ENCODE data around the gene ZNF396. TPM values are rescaled to one million over a fixed set of nuclear protein-coding genes. Genes with fewer than 3 reads are reported as not detected.

ZNF396 gene
- total RNA-seq, 1 donor from 2014 or later, result 3.1 TPM

DNA sequence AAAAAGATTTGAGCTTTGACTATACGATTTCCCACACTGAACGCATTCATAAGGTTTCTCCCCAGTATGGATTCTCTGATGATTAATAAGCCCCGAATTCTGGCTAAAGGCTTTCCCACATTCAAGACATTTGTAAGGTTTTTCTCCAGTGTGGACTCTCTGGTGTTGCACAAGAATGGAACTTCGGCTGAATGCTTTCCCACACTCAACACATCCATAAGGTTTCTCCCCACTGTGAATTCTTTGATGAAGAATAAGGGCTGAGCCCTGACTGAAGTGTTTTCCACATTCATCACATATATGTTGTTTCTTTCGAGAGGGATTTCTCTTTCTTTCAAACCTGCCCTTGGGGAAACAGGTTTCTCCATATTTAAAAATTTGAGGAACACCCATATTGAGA lies 39.9 kb downstream of the ZNF396 start:
- no peaks in the 10 kb centered on the region for H3K9me3 ChIP-seq
- no peaks in the 10 kb centered on the region for H3K27me3 ChIP-seq
- DNase-seq (no peak), ATAC-seq (no peak)
- no peak overlapping the region for H3K27ac ChIP-seq
- no peaks in the 10 kb centered on the region for H3K4me1 ChIP-seq
- intact Hi-C loops (cut with DNase I), result no loop called here
- H3K4me3 ChIP-seq, result no peak overlapping the region
- peaks cover 84% of the 10 kb centered on the region for H3K36me3 ChIP-seq
- TF ChIP-seq, protein P1, sequence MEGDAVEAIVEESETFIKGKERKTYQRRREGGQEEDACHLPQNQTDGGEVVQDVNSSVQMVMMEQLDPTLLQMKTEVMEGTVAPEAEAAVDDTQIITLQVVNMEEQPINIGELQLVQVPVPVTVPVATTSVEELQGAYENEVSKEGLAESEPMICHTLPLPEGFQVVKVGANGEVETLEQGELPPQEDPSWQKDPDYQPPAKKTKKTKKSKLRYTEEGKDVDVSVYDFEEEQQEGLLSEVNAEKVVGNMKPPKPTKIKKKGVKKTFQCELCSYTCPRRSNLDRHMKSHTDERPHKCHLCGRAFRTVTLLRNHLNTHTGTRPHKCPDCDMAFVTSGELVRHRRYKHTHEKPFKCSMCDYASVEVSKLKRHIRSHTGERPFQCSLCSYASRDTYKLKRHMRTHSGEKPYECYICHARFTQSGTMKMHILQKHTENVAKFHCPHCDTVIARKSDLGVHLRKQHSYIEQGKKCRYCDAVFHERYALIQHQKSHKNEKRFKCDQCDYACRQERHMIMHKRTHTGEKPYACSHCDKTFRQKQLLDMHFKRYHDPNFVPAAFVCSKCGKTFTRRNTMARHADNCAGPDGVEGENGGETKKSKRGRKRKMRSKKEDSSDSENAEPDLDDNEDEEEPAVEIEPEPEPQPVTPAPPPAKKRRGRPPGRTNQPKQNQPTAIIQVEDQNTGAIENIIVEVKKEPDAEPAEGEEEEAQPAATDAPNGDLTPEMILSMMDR (IDR thresholded peaks at IDR 0.05), result no peak

DNA sequence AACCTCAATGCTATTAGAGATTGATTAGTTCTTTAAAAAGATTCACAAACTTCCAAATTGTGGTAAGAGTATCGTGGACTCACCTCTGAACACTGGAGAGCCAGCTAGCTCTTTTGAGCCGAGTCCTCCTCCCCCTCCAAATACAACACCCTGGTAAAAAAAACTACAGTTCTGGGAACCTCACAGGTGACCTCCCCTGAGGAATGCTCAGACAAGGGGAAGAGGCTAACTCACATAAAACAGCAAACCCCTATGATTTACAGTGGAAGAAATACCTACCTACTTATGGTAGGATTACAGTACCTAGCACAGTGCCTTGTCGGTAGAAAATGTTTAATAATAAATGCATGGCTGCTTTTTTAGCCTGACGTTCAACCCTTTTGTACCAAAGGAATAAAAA lies 41.3 kb downstream of the ZNF396 start:
- no peaks in the 10 kb centered on the region for H3K27me3 ChIP-seq
- intact Hi-C loops (cut with DNase I), result no loop called here
- DNase-seq (no peak), ATAC-seq (no peak)
- H3K4me3 ChIP-seq, result no peak overlapping the region
- H3K9me3 ChIP-seq, result no peaks in the 10 kb centered on the region
- TF ChIP-seq, protein P1 (IDR thresholded peaks at IDR 0.05), result no peak
- H3K36me3 ChIP-seq, result peaks cover 93% of the 10 kb centered on the region
- no peaks in the 10 kb centered on the region for H3K4me1 ChIP-seq
- no peak overlapping the region for H3K27ac ChIP-seq

DNA sequence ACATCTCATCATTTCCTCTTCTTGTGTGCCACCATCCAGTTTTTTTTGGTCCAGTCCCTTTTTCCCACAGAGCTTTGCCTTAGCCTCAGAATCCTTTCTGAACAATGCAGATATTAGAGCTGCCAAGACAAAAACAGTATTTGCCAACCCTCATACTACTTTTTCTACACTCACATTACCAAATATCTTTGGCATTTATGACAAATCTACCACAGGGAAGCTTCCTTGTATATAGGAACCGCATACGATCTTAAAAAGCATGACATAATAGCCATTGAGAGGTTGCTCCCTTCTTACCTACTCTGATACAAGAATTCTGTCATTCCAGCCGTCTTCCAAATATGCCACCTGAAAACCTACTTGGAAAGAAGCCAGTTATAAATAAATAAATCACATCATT lies 42.3 kb downstream of the ZNF396 start:
- DNase-seq (no peak), ATAC-seq (no peak)
- intact Hi-C loops (cut with DNase I), result no loop called here
- Histone ChIP-seq H3K4me1 (no peaks in the 10 kb centered on the region), H3K36me3 (peaks cover 84% of the 10 kb centered on the region), H3K4me3 (no peak overlapping the region), H3K27me3 (no peaks in the 10 kb centered on the region), H3K27ac (no peak overlapping the region), H3K9me3 (no peaks in the 10 kb centered on the region)
- TF ChIP-seq, protein P1 (IDR thresholded peaks at IDR 0.05), result no peak

DNA sequence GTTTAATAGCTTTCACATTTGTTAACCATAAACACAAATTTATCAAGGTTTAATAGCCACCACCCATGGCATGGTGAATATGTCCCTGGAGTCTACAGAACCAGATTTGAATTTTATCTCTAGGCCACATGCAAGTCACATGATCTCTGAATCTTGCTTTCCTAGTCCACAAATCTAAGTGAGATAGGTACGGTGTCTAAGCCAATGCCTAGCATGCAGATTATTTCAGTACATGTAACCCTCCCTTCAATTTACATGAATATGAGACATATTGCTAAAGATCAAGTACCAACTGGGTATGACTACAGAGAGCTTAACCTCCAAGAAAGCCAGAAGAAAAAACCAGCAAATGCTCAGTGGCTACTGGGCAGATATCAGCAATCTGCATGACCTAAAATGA lies 42.9 kb downstream of the ZNF396 start:
- Histone ChIP-seq H3K27ac (no peak overlapping the region), H3K36me3 (peaks cover 78% of the 10 kb centered on the region), H3K4me3 (no peak overlapping the region), H3K27me3 (no peaks in the 10 kb centered on the region), H3K9me3 (no peaks in the 10 kb centered on the region), H3K4me1 (no peaks in the 10 kb centered on the region)
- DNase-seq (no peak), ATAC-seq (no peak)
- TF ChIP-seq, protein P1 (IDR thresholded peaks at IDR 0.05), result no peak
- intact Hi-C loops (cut with DNase I), result no loop called here

DNA sequence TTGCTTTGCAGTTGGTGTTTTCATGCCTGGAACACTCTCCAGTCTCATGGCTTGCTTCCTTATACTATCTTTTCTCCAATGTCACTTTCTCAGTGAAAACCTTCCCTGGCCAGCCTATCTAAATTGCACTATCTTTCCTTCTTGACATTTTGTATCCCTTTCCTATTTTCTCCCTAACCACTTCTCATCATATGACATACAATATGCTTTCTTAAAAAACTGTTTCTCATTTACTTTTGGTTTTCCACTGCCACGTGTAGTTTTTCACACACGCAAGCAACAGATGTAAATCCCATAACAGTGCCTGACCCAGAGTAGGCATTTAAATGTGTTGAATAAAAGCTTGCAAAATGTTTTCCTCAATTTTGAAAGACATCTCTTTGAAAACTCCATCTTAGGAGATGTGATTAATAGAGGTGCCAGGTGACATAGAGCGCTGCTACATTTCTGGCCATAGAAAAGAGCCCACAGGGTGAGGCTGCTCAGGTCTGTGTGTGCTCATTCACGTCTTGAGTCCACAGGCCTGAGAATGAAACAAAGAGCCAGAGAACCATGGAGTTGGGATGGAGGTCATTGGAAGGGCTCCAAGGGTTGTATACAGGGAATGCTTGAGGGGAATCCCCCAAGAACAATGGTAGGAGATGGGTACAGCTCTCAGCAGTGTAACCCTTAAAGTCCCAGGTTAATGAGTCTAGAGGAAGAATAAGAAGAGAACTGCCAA lies 45.6 kb downstream of the ZNF396 start:
- DNase-seq (no peak), ATAC-seq (peak; percentile 20)
- Histone ChIP-seq H3K27ac (no peak overlapping the region), H3K27me3 (no peaks in the 10 kb centered on the region), H3K4me1 (no peaks in the 10 kb centered on the region), H3K36me3 (peaks cover 51% of the 10 kb centered on the region), H3K4me3 (no peak overlapping the region), H3K9me3 (no peaks in the 10 kb centered on the region)
- intact Hi-C loops (cut with DNase I), result no loop called here
- TF ChIP-seq, protein P1 (IDR thresholded peaks at IDR 0.05), result no peak

DNA sequence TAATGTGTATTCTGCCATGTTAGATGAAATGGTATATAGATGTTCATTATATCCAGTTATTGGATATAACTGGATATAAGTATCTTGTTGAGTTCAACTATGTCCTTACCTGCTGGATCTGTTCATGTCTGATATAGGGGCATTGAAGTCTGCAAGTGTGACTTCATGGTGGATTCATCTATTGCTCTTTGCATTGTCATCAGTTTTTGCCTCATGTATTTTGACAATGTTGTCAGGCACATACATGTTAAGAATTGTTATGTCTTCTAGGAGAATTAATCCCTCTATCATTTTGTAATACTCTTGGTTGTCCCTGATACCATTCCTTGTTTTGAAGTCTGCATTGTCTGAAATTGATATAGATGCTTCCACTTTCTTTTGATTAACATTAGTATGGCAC lies 48.3 kb downstream of the ZNF396 start:
- H3K9me3 ChIP-seq, result no peaks in the 10 kb centered on the region
- ATAC-seq (no peak), DNase-seq (no peak)
- no peak overlapping the region for H3K4me3 ChIP-seq
- H3K4me1 ChIP-seq, result no peaks in the 10 kb centered on the region
- no peak overlapping the region for H3K27ac ChIP-seq
- TF ChIP-seq, protein P1 (IDR thresholded peaks at IDR 0.05), result no peak
- intact Hi-C loops (cut with DNase I), result no loop called here
- H3K27me3 ChIP-seq, result no peaks in the 10 kb centered on the region
- H3K36me3 ChIP-seq, result peaks cover 24% of the 10 kb centered on the region
